SK-N-SH treated with all-trans-retinoic acid at 6 μM for 48 hours (cell line): ENCODE measurements around the gene SMC1B.

ENCODE experiments used
- ATAC-seq: fragments of 200-7000 bp; cut with Tn5 transposase; 3 replicates; pipeline ENCODE4 v1.9.1; 2020; ENCODE audit warnings: mild to moderate bottlenecking, moderate library complexity
- ARNTL ChIP-seq: fragments of 450-650 bp; formaldehyde crosslinking; IDR thresholded peaks from 2 replicates; pipeline ENCODE4 v1.5.0; 2020; ENCODE audit warnings: low read depth, mild to moderate bottlenecking, moderate library complexity, borderline replicate concordance
- BACH2 ChIP-seq: fragments of 250-450 bp; sonication (Bioruptor Pico); IDR thresholded peaks from 2 replicates; pipeline ENCODE4 v1.9.0; 2021; ENCODE audit warnings: mild to moderate bottlenecking, borderline replicate concordance
- CREB5 ChIP-seq: fragments of 250-450 bp; sonication (Bioruptor Pico); IDR thresholded peaks from 2 replicates; pipeline ENCODE4 v1.5.1; 2020; ENCODE audit warnings: low read depth, mild to moderate bottlenecking, moderate library complexity
- CSDC2 ChIP-seq: fragments of 250-450 bp; sonication (Bioruptor Pico); IDR thresholded peaks from 2 replicates; pipeline ENCODE4 v1.5.0; 2020; ENCODE audit warnings: mild to moderate bottlenecking, moderate library complexity
- ESRRG ChIP-seq: fragments of 250-450 bp; sonication (Bioruptor Pico); IDR thresholded peaks from 2 replicates; pipeline ENCODE4 v1.6.1; 2021; ENCODE audit warnings: mild to moderate bottlenecking
- GLIS3 ChIP-seq: fragments of 250-450 bp; sonication (Bioruptor Pico); IDR thresholded peaks from 2 replicates; pipeline ENCODE4 v1.5.0; 2020; ENCODE audit warnings: mild to moderate bottlenecking, moderate library complexity
- ISL1 ChIP-seq: fragments of 250-450 bp; sonication (Bioruptor Pico); IDR thresholded peaks from 2 replicates; pipeline ENCODE4 v2.1.2; 2022; ENCODE audit warnings: mild to moderate bottlenecking, moderate library complexity
- OSR1 ChIP-seq: fragments of 250-450 bp; sonication (Bioruptor Pico); IDR thresholded peaks from 2 replicates; pipeline ENCODE4 v1.8.0; 2022; ENCODE audit warnings: moderate library complexity, mild to moderate bottlenecking, inconsistent platforms
- POU6F1 ChIP-seq: fragments of 250-450 bp; sonication (Bioruptor Pico); IDR thresholded peaks from 2 replicates; pipeline ENCODE4 v1.8.0; 2021; ENCODE audit warnings: low read depth, mild to moderate bottlenecking, moderate library complexity, borderline replicate concordance
- PPARA ChIP-seq: fragments of 250-450 bp; sonication (Bioruptor Pico); IDR thresholded peaks from 2 replicates; pipeline ENCODE4 v1.5.0; 2020; ENCODE audit warnings: mild to moderate bottlenecking, borderline replicate concordance
- SNAI2 ChIP-seq: fragments of 250-450 bp; sonication (Bioruptor Pico); IDR thresholded peaks from 2 replicates; pipeline ENCODE4 v1.5.0; 2020; ENCODE audit warnings: mild to moderate bottlenecking, moderate library complexity
- TOX ChIP-seq: fragments of 250-450 bp; sonication (Bioruptor Pico); IDR thresholded peaks from 2 replicates; pipeline ENCODE4 v1.8.0; 2021; ENCODE audit warnings: mild to moderate bottlenecking, moderate library complexity, borderline replicate concordance
- ZC3H10 ChIP-seq: fragments of 250-450 bp; sonication (Bioruptor Pico); IDR thresholded peaks from 2 replicates; pipeline ENCODE4 v1.5.1; 2021; ENCODE audit warnings: mild to moderate bottlenecking, moderate library complexity
- ZFP3 ChIP-seq: fragments of 250-450 bp; sonication (Bioruptor Pico); IDR thresholded peaks from 2 replicates; pipeline ENCODE4 v1.5.0; 2020; ENCODE audit warnings: mild to moderate bottlenecking, moderate library complexity
- ZNF565 ChIP-seq: fragments of 450-650 bp; formaldehyde crosslinking; conservative IDR thresholded peaks from 2 replicates; pipeline ENCODE4 v1.5.0; 2020; ENCODE audit warnings: low read depth, mild to moderate bottlenecking, moderate library complexity
- ZNF70 ChIP-seq: fragments of 450-650 bp; formaldehyde crosslinking; IDR thresholded peaks from 2 replicates; pipeline ENCODE4 v1.5.0; 2020; ENCODE audit warnings: mild to moderate bottlenecking, moderate library complexity
- ZNF8 ChIP-seq: fragments of 450-650 bp; formaldehyde crosslinking; IDR thresholded peaks from 2 replicates; pipeline ENCODE4 v1.5.0; 2020; ENCODE audit warnings: mild to moderate bottlenecking, moderate library complexity
- TF ChIP-seq, protein P1 (sequence below): fragments of 250-450 bp; sonication (Bioruptor Pico); IDR thresholded peaks from 2 replicates; pipeline ENCODE4 v1.5.1; 2021; ENCODE audit warnings: mild to moderate bottlenecking, moderate library complexity
- TF ChIP-seq, protein P2 (sequence below): fragments of 250-450 bp; sonication (Bioruptor Pico); IDR thresholded peaks from 2 replicates; pipeline ENCODE4 v1.5.0; 2020; ENCODE audit warnings: mild to moderate bottlenecking, moderate library complexity

Gene SMC1B

GRCh38 chr22:45460288-45461109 is 47.1 kb upstream of the SMC1B start:
- peak; percentile 68 for ATAC-seq
- TF ChIP-seq, protein P1, sequence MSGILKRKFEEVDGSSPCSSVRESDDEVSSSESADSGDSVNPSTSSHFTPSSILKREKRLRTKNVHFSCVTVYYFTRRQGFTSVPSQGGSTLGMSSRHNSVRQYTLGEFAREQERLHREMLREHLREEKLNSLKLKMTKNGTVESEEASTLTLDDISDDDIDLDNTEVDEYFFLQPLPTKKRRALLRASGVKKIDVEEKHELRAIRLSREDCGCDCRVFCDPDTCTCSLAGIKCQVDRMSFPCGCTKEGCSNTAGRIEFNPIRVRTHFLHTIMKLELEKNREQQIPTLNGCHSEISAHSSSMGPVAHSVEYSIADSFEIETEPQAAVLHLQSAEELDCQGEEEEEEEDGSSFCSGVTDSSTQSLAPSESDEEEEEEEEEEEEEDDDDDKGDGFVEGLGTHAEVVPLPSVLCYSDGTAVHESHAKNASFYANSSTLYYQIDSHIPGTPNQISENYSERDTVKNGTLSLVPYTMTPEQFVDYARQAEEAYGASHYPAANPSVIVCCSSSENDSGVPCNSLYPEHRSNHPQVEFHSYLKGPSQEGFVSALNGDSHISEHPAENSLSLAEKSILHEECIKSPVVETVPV (CRISPR knock-in tag), result no peak
- TF ChIP-seq POU6F1, result no peak

- ATAC-seq, result no peak
- TF ChIP-seq ESRRG (no peak), CREB5 (CRISPR knock-in tag) (no peak), ARNTL (CRISPR knock-in tag) (no peak), ZNF565 (no peak), TOX (no peak)
- TF ChIP-seq, protein P1 (CRISPR knock-in tag), result no peak
Measured at GRCh38 chr22:45459235-45459634, 45.8 kb upstream of the SMC1B start.

GRCh38 chr22:45458532-45458931 is 45.1 kb upstream of the SMC1B start:
- no peak for ATAC-seq
- TF ChIP-seq ZNF8 (CRISPR knock-in tag) (no peak), TOX (no peak), PPARA (CRISPR knock-in tag) (no peak), POU6F1 (no peak), GLIS3 (no peak), ZNF70 (CRISPR knock-in tag) (no peak), ZNF565 (no peak), ZC3H10 (CRISPR knock-in tag) (no peak), ESRRG (no peak), ISL1 (no peak), ZFP3 (CRISPR knock-in tag) (no peak), ARNTL (CRISPR knock-in tag) (no peak), CSDC2 (CRISPR knock-in tag) (no peak), CREB5 (CRISPR knock-in tag) (no peak)

DNA sequence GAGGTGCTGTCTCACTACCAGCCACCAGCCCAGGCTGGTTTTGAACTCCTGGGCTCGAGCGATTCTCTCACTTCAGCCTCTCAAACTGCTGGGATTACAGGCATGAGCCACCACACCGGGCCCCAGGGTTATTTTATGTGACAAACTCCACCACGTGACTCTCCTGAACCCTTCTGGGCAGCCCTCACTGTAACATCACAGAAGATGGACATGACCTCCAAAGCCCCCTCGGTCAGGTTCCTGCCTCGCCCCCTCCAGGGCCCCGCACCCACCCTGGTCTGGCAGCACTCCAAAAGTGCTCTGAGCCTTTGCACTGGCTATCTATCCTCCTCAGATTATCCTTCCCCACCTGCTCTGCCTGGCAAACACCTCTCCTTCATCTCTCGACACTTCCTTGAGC is 43.4 kb upstream of the SMC1B start:
- no peak for ATAC-seq
- TF ChIP-seq OSR1 (CRISPR knock-in tag) (no peak), ZNF565 (no peak), BACH2 (CRISPR knock-in tag) (no peak), SNAI2 (no peak), CSDC2 (CRISPR knock-in tag) (no peak)
- TF ChIP-seq, protein P2, sequence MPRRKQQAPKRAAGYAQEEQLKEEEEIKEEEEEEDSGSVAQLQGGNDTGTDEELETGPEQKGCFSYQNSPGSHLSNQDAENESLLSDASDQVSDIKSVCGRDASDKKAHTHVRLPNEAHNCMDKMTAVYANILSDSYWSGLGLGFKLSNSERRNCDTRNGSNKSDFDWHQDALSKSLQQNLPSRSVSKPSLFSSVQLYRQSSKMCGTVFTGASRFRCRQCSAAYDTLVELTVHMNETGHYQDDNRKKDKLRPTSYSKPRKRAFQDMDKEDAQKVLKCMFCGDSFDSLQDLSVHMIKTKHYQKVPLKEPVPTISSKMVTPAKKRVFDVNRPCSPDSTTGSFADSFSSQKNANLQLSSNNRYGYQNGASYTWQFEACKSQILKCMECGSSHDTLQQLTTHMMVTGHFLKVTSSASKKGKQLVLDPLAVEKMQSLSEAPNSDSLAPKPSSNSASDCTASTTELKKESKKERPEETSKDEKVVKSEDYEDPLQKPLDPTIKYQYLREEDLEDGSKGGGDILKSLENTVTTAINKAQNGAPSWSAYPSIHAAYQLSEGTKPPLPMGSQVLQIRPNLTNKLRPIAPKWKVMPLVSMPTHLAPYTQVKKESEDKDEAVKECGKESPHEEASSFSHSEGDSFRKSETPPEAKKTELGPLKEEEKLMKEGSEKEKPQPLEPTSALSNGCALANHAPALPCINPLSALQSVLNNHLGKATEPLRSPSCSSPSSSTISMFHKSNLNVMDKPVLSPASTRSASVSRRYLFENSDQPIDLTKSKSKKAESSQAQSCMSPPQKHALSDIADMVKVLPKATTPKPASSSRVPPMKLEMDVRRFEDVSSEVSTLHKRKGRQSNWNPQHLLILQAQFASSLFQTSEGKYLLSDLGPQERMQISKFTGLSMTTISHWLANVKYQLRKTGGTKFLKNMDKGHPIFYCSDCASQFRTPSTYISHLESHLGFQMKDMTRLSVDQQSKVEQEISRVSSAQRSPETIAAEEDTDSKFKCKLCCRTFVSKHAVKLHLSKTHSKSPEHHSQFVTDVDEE, result no peak
